ENCODE measurements around the gene MEIS1. TPM values are rescaled to one million over a fixed set of nuclear protein-coding genes. Genes with fewer than 3 reads are reported as not detected.

The MEIS1 gene
- total RNA-seq, 1 experiment from 2014 or later: 0.66 TPM

- no peak overlapping the region for H3K14ac ChIP-seq (ENCODE audit: insufficient read depth, low read length)
- H2AFZ ChIP-seq (ENCODE audit: low read length): no peak overlapping the region
- H3K9me3 Mint-ChIP-seq: no peaks in the 10 kb centered on the region
- H3K9ac ChIP-seq (ENCODE audit: extremely low read depth, insufficient read length, low read length): no peak overlapping the region
- no peaks in the 10 kb centered on the region for H3K27me3 ChIP-seq (ENCODE audit: insufficient read depth, low read length)
- H3K36me3 Mint-ChIP-seq (ENCODE audit: insufficient read depth in 1 of 3, low read depth in 3 of 3): no peaks in the 10 kb centered on the region
- H4K91ac ChIP-seq (ENCODE audit: insufficient read length, low read depth, low read length): no peak overlapping the region
- H3K4me1 ChIP-seq (ENCODE audit: insufficient read depth, low read length): 0 out of 2 replicates have a peak, but pooled peaks cover 3% of the 10 kb centered on the region
- no peaks in the 10 kb centered on the region for H3K79me2 ChIP-seq (ENCODE audit: insufficient read depth, low read length)
- no peak overlapping the region for H2BK120ac ChIP-seq (ENCODE audit: low read depth, low read length, poor library complexity, severe bottlenecking)
- WGBS (ENCODE audit: extremely low coverage, insufficient read length, low lambda C conversion rate): 100% methylated on average over 1 of the region's 4 CpGs
- peaks cover 10 to 15% of the 10 kb centered on the region in 2 experiments for H3K4me1 Mint-ChIP-seq
- no peak overlapping the region for H3T11ph ChIP-seq (ENCODE audit: low read length)
- no peak overlapping the region for H3K27ac Mint-ChIP-seq
- H3K4me3 Mint-ChIP-seq: no peak overlapping the region
- H3K4ac ChIP-seq (ENCODE audit: low read depth, low read length): no peak overlapping the region
- H3K23ac ChIP-seq (ENCODE audit: insufficient read length, low read depth, low read length): no peak overlapping the region
- no peak overlapping the region for H2BK15ac ChIP-seq (ENCODE audit: low read depth, low read length)
- H3K9me3 ChIP-seq (ENCODE audit: control insufficient read depth, low read depth, low read length): no peaks in the 10 kb centered on the region
- H2AK5ac ChIP-seq (ENCODE audit: insufficient read length, low read length): no peak overlapping the region
- no peaks in the 10 kb centered on the region for H3K23me2 ChIP-seq (ENCODE audit: insufficient read length, low read depth, low read length, poor library complexity, severe bottlenecking)
- TF ChIP-seq CTCF (conservative IDR thresholded peaks at IDR 0.05): no peak
- H3K18ac ChIP-seq (ENCODE audit: insufficient read length, low read depth, low read length): no peak overlapping the region
- H4K5ac ChIP-seq (ENCODE audit: insufficient read length, low read depth, low read length): no peak overlapping the region
- no peak overlapping the region for H2BK5ac ChIP-seq (ENCODE audit: insufficient read length, low read length)
- H3K27ac ChIP-seq (ENCODE audit: insufficient read length, low read depth, low read length): no peak overlapping the region
- H4K8ac ChIP-seq (replicated peaks; ENCODE audit: insufficient read length, low read depth, low read length): no peak overlapping the region
- H2BK20ac ChIP-seq (ENCODE audit: low read depth, low read length, poor library complexity, severe bottlenecking): no peak overlapping the region
- H3K4me2 ChIP-seq (ENCODE audit: insufficient read depth, insufficient read length, low read length): no peak overlapping the region
- no peaks in the 10 kb centered on the region for H4K20me1 ChIP-seq (ENCODE audit: control insufficient read depth, insufficient read depth, insufficient read length)
- no peak overlapping the region for H2BK12ac ChIP-seq (ENCODE audit: insufficient read length, low read depth, low read length)
- no peak for DNase-seq
- H3K56ac ChIP-seq (ENCODE audit: insufficient read length, low read depth, low read length): no peak overlapping the region
- H3K79me1 ChIP-seq (ENCODE audit: insufficient read depth, low read depth, low read length, poor library complexity, severe bottlenecking): no peaks in the 10 kb centered on the region
- H3K27me3 Mint-ChIP-seq (ENCODE audit: low read depth): no peaks in the 10 kb centered on the region
Observed at GRCh38 chr2:66477135-66477842, 42.4 kb downstream of the MEIS1 start.

Measured in H9 (cell line).